Measurements from ENCODE around the gene THRB.

THRB gene

DNA sequence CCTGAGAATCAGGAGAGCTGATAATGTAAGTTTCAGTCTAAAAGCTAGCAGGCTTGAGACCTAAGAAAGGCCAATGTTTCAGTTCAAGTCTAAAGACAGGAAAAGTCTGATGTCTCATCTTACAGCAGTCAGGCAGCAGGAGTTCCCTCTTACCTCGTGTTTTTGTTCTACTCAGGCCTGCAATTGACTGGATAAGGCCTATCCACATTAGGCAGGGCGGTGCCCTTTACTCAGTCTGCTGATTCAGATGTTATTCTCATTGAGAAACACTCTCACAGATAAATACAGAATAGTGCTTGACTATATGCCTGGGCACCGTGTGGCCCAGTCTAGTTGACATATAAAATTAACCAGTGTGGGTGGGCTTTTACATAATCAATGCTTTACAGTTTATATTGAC, 427.2 kb downstream of the THRB start:
- H3K4me2 ChIP-seq (ENCODE audit: low read depth, low read length, poor library complexity, severe bottlenecking) = no peak overlapping the region
- H3K9me3 ChIP-seq (ENCODE audit: insufficient read depth, low read depth, low read length) = no peaks in the 10 kb centered on the region
- H3K9ac ChIP-seq (ENCODE audit: low read depth, low read length, poor library complexity, severe bottlenecking) = no peak overlapping the region
- TF ChIP-seq EZH2phosphoT487 (IDR thresholded peaks at IDR 0.05; ENCODE audit: borderline replicate concordance) (no peak), CTCF (conservative IDR thresholded peaks at IDR 0.05; ENCODE audit: low read length) (no peak)
- no peaks in the 10 kb centered on the region for H3K36me3 ChIP-seq (ENCODE audit: insufficient read depth, low read length)
- no peaks in the 10 kb centered on the region for H3K27me3 ChIP-seq (ENCODE audit: insufficient read depth, low read length, poor library complexity, severe bottlenecking)
- no peaks in the 10 kb centered on the region for H3K9me2 ChIP-seq (replicated peaks; ENCODE audit: low read depth, low read length)
- H3K4me1 ChIP-seq (ENCODE audit: insufficient read depth, low read length, poor library complexity, severe bottlenecking) = no peaks in the 10 kb centered on the region
- no peaks in the 10 kb centered on the region for H3K79me2 ChIP-seq (ENCODE audit: insufficient read depth, low read length)
- H4K20me1 ChIP-seq (ENCODE audit: insufficient read depth, low read length, poor library complexity, severe bottlenecking) = no peaks in the 10 kb centered on the region
- no peak overlapping the region for H2AFZ ChIP-seq (ENCODE audit: low read length)
- no peaks in the 10 kb centered on the region for H3F3A ChIP-seq (ENCODE audit: low read depth)
- no peak overlapping the region for H3K4me3 ChIP-seq (ENCODE audit: low read length, poor library complexity, severe bottlenecking)

Measured in Loucy (cell line).